ENCODE measurements around the gene SMARCA4.

GRCh38 chr19:11092181-11092538 is 131.3 kb downstream of the SMARCA4 start:
- TF ChIP-seq POLR2A (IDR thresholded peaks at IDR 0.05) = no peak
- no peak for TF ChIP-seq CTCF (IDR thresholded peaks at IDR 0.05)

All from lower leg skin (tissue), 3 donors.